ENCODE measurements around the gene THSD4.

Gene THSD4

DNA sequence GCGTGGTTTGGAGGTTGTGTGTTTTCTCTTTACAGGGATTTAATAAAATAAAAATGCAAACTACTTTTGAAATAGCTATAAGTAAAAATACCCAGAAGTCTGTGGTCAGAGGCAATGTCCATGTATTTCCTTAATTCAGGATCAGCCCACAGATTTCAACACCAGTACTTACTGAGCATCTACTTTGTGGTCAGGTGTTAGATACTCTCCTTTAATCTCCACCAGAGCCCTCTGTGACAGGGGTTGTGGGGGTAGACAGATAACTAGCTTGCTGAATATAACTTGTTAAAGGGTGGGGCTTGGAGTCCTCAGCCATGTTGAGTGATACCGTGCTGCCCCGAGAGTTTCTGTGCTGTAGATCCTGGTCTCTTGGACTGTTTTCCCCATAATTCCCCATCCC, 451.0 kb downstream of the THSD4 start:
- no peak for DNase-seq

- DNase-seq: no peak
These were observed 451.9 kb downstream of the THSD4 start for GRCh38 chr15:71567173-71567572.

DNA sequence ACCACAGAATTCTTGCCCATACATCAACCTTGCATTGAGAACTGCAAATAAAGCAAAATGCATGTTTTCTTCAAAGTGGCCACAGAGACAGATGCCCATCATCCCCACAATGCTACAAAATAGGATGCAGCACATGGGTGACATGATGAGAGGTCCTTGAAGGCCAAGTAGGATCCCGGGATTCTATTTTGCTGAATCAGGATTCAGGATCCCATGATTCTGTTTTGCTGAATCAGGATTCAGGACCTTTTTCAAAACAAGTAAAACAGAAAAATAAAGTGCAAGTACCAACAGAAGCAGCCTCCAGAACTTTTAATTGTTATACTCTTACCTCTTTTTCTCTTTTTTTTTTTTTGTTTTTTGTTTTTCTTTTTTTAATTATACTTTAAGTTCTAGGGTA, 453.0 kb downstream of the THSD4 start:
- no peak for DNase-seq

- no peak for DNase-seq
These were observed 455.5 kb downstream of the THSD4 start for GRCh38 chr15:71570736-71571135.

- no peak for DNase-seq
These were observed 456.4 kb downstream of the THSD4 start for GRCh38 chr15:71571641-71572040.

DNA sequence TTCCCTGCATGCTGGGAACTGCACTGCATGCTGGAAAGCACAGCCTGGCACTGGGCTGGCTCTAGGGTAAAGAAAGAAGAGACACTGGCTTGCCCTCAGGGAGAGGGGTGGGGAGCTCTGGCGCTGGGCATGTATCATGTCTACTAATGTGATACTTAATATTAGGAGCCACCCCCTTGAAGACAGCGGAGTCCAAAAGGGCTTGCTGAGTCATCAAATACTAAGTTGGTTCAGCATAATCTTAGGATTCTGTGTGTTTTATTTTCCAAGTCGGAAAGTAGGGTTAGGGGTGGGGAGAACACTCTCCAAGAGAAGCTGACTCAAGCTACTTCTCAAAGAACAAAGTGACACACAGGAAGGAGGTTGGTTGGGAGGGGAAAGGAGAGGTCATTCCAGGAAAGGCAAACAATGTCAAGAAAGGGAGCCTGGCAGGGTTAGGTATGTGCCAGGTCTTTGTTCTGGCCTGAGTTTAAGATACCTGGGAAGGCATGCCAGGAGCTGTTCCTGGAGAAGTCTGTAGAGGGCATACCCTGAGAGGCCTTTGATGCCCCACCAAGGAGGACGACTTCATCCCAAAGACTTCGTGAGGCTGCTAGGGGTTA, 457.3 kb downstream of the THSD4 start:
- DNase-seq: no peak

DNA sequence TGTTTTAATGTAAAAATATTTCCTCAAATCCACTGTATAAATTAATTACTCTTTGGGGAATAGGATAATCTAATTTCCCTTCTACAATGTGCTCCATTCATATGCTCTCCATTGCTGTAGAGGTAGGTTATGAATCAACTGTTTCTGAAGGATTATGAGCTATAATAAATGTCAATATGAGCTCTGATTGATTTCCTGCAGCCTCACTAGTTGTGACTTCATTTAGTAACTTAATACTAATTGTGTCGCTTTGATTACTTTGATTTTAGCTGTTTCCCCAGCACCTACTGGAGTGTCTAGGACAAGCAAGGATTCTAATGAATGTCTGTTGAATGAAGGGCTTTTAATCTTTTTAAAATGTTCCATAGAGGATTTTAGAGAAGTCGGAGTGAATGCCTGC, 458.3 kb downstream of the THSD4 start:
- DNase-seq: no peak

DNA sequence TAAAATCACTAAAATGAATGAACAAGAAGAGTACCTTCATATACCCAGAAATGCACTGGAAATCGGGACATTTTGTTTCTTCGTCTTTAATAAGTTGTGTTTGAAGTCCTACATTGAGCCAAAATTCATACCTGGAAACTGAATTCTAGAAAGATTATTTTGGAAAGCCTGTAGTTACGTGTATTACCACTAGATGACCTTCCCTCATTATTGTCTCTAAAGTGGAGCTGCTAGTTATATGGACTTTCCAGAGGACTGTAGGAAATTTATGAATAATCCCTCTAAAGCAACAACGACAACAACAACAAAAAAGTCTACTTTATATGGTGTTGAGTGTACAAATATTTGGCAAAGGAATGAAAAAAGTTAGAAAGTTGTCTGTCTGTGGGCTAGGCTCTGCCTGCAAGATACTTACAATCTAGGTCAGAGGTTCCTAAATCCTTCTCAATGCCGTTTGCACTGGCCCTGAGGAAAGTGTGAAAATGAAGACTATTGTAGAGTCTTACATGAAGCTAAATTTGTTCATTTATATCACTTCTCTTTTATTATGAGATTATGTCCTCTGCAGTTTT, 460.3 kb downstream of the THSD4 start:
- DNase-seq: no peak

GRCh38 chr15:71577071-71577470, 461.8 kb downstream of the THSD4 start:
- DNase-seq: no peak

- DNase-seq: no peak
These were observed 466.2 kb downstream of the THSD4 start for GRCh38 chr15:71581398-71581930.

DNA sequence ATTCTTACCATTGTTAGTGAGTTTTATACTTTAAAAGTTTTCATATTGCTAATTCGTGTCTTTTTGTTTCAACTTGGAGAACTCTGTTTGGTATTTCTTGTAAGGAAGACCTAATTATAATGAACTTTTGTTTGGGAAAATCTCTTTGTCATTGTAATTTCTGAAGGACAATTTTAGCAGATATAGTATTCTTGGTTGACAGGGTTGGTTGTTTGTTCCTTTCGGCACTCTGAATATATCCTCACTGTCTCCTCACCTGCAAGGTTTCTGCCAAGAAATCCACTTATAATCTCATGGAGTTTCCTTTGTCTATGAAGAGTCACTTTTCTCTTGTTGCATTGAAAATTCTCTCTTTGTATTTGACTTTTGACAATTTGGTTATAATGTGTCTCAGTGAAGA, 469.9 kb downstream of the THSD4 start:
- DNase-seq: no peak

- DNase-seq: no peak
These were observed 471.2 kb downstream of the THSD4 start for GRCh38 chr15:71586463-71586862.

DNA sequence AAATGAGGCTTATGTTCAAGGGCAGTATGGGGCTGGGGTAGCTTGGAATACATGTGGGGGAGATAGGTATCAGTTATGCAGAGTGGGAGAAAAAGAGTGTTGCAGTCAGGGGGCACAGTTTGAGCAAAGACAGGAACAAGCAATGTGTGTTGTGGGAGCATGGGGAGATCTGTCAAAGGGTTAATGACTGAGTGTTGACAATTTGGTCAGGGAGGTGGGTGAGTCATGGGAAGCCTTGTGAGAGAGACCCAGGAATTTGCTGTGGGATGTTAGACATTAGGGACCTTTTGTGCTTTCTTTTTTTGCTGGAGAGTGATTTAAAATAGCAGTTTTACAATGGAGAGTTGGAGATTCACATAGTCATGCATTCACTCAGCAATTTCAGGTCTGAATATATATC, 473.5 kb downstream of the THSD4 start:
- no peak for DNase-seq

DNA sequence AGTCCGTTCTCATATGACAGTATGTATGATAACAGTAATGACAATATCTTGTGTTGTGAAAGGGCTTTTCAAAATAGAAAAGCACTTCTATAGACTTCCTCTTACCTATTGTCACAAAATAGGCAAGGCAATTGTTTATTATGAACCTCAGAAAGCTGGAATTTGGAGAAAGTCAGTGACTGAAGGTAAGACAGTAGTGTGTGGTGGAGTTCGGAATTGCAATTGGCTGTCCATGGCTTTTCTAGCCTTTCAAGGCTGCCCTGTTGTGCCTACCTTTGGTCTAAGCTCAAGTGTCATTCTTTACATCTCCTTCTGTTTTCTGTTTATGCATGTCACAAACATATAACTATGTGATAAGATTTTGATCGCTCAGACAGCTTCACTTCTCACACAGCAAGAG, 475.8 kb downstream of the THSD4 start:
- DNase-seq: no peak

GRCh38 chr15:71592203-71592602, 476.9 kb downstream of the THSD4 start:
- DNase-seq: no peak

DNA sequence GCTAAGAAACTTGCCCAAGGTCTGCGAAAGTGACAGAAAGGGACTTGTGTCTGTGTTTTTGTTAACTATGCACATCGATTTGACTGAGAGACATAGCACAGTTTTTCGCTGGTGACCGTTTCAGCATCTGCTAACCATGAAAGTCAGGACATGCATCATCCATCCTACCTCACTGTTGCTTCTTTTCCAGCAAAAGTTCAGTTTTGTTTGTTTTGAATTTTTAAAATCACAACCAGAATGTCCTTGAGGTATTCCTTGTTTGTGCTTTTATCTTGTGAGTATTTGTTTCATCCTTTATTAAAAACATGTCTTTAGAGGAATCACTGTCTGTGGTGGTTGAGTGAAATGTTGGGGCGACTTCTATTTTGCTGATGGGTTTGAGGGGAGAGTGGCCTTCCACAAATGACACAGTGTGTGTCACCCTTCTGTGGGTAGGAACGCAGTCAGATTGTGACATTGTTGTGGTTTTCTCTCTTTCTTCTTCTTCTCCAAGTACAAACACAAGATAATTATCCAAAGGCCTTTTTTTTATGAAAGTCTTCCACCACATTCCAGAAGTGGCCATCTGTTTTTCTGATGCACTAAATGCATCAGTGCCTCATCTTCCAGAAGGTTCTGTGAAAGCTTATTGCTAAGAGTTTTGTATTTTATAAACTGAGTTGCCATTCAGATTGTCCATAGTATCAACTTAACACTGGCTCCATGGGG, 480.7 kb downstream of the THSD4 start:
- DNase-seq: no peak

GRCh38 chr15:71596672-71597071, 481.4 kb downstream of the THSD4 start:
- DNase-seq: no peak

DNA sequence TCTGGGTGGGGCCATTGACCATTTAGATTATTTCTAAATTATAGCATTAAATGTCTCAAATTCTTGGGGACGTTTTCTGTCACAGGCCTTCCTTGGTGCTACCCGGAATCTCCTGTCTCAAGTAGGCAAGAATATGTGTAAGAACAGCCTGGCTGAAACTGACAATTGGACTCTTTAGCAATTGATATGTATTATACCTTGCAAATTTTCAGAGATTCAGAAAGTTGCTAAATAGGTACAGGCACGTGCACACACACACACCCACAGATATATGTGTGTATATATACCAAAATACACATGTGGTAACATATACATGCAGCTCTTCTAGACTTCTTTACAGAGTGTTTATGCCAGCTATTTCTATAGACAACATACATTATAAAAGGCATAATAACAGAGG, 481.9 kb downstream of the THSD4 start:
- no peak for DNase-seq

DNA sequence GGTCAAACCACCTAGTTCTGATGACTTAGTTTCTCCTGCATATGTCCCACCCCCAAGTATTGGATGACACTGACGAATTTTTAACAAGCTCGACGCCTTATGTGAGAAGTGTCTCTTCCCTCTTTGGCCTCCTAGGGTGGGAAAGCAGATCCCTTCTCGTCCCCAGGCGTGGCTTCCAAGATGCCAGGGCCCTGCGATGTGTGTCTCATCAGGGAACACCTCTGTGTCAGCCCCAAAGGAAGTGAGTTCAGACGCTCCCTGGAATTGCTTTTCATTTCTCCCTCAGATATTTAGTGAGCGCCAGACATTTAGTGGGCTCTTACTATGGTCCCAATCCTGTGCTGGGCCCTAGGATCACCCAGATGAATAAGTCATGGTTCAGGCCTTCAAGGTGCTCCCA, 482.4 kb downstream of the THSD4 start:
- no peak for DNase-seq

GRCh38 chr15:71598741-71599140, 483.5 kb downstream of the THSD4 start:
- no peak for DNase-seq

DNA sequence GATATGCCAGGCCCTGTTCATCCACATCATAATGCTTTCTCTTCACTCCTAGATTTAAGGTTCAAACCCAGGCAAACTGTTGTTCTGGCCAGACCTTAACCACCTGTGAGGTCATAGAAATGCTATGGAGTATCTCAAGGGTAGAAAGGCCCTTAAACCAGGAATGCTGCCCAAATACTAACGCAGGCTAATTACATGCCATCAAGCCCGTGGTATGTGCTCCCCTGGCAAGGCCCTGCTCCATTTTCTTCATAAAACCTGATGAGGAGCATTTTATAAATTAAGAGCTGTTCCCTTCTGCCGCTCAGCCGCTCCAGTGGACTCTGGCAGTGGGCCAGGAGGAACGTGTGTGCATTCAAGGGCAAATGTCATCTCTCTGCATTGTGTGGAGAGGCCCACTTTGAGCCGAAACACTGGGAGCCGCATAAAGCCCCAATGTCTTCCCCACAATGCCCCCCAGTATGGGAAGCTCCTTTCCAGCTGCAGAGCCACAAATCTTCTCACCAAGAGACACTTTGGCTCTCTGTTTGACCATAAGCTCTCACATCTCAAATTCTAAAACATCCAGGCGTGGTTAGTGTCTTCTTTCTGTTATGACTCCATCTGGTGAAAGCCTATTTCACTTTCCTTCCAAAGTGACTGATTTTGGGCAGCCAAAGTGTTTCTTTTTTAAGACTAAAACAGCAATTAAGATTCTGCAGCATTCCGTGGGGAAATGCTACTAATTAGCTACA, 484.3 kb downstream of the THSD4 start:
- no peak for DNase-seq

DNA sequence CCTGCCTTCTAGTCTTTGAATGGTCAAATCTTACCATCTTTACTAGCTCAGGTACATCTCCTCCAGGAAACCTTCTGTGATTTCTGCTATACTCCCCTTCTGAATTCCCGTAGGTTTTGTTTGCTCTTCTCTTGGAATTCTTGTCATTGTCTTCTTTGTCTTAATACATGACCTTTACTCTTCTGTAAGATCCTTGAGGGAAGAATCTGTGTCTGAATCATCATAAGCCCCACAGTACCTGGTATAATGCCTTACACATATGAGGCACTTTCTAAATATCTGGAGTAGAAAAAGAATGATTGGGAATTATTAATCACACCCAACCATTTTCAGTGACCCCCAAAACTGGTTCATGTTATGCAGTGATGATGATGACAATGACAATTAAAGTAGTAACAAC, 485.0 kb downstream of the THSD4 start:
- no peak for DNase-seq

DNA sequence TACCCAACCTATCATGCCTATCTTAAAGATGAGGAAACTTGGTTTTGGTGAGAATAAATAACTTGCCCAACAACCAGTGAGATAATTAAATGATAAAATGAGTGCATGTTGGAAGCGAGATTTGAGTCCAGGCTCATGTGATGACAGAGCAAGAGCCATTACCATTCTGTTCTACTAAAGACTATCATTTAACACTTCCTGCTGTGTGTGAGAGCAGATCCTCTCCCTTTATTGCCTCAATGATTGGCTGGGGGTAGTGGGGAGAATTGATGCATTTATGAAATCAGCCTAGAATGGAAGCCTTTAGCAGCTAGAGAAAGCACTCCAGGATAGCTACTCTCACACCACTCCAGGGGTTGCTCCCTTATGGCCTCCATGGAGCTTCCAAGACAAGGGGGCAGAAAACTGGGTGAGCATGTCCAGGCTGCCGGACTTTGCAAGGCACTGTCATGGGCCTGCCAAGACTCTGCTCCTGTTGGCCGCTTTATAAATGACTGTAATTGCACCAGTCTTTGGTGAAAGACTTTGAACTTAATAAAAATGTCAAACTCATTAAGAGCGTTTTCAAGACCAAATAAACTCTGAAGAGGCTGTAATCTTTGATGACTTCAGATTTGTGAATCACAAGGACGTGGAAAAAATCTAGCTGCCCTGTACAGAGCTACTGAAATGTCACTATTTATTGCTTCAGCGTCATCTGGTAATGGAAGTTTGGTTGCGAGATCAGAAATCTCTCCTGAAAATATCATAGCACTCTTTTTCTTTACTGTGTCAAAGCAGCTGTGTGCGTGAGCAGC, 486.0 kb downstream of the THSD4 start:
- DNase-seq: no peak
